Peyer's patch (tissue), 4 donors: ENCODE results near the gene ZNHIT3. TPM values are rescaled to one million over a fixed set of nuclear protein-coding genes. Genes with fewer than 3 reads are reported as not detected.

Source experiments
- DNase-seq, 3 donors: peaks; one replicate each; pipeline ENCODE4 v3.0.0-alpha.2; 2017 to 2019
- H3K27ac ChIP-seq, 4 donors: fragments of 200-600 bp; sonication (generic); one replicate each; pipeline ENCODE4 v1.5.1; 2016 to 2019
- H3K27me3 ChIP-seq, 2 donors: fragments of 200-600 bp; sonication (generic); one replicate each; pipeline ENCODE4 v1.5.1; 2019
- H3K36me3 ChIP-seq, 3 donors: fragments of 200-600 bp; sonication (generic); one replicate each; pipeline ENCODE4 v1.5.1; 2016 to 2019
- H3K4me1 ChIP-seq, 4 donors: fragments of 200-600 bp; sonication (generic); one replicate each; pipeline ENCODE4 v1.5.1; 2016 to 2019
- H3K4me3 ChIP-seq, 4 donors: fragments of 200-600 bp; sonication (generic); 1 replicate in 3 of 4; 2 replicates in 1 of 4; pipeline ENCODE4 v1.5.1; 2016 to 2019; ENCODE audit warnings: mild to moderate bottlenecking in 1 of 4
- H3K9me3 ChIP-seq, 4 donors: fragments of 200-600 bp; sonication (generic); one replicate each; pipeline ENCODE4 v1.5.1; 2016 to 2019; ENCODE audit warnings: mild to moderate bottlenecking in 1 of 4
- POLR2A ChIP-seq, 2 donors: fragments of 450-650 bp; IDR thresholded peaks; one replicate each; pipeline ENCODE4 v1.5.1; 2017; ENCODE audit warnings: antibody characterized with exemption in 2 of 2, mild to moderate bottlenecking in 2 of 2, moderate library complexity in 2 of 2
- small RNA-seq, 2 donors: library from RNA; depleted of rRNA; stranded (forward); fragments of <200 nt; gene quantifications; one replicate each; pipeline ENCODE3, GENCODE V24; 2016
- total RNA-seq, 4 donors: library from RNA; depleted of rRNA; stranded (reverse); fragments of >200 nt; gene quantifications; one replicate each; pipeline ENCODE4 v1.1.0, GENCODE V29; 2016
- TF ChIP-seq, protein P1 (sequence below), 6 experiments: fragments of 450-650 bp in 4 of 6; fragments of 200-600 bp in 2 of 6; sonication (generic) in 1 of 6; IDR thresholded peaks; one replicate each; pipeline ENCODE4 v1.5.1; 2017 to 2019; ENCODE audit warnings: antibody characterized with exemption in 6 of 6, mild to moderate bottlenecking in 3 of 6, moderate library complexity in 1 of 6

Gene ZNHIT3
- total RNA-seq, 4 donors from 2014 or later = 13.8 to 29.7 (median 17.9) TPM

DNA sequence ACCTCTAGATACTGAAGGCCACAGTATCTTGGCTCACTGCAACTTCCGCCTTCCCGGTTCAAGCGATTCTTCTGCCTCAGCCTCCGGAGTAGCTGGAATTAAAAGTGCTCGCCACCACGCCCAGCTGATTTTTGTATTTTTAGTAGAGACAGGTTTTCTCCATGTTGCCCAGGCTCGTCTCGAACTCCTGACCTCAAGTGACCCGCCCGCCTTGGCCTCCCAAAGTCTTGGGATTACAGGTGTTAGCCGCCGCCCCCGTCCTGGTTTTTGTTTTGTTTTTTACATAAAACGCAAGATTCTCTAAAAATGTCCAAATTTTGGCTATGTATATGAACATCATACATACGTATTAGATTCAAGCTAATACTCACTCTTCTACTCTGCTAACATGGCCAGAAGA, 56.3 kb downstream of the ZNHIT3 start:
- H3K4me3 ChIP-seq = no peak overlapping the region
- TF ChIP-seq POLR2A (IDR thresholded peaks at IDR 0.05) = no peak
- TF ChIP-seq, protein P1, sequence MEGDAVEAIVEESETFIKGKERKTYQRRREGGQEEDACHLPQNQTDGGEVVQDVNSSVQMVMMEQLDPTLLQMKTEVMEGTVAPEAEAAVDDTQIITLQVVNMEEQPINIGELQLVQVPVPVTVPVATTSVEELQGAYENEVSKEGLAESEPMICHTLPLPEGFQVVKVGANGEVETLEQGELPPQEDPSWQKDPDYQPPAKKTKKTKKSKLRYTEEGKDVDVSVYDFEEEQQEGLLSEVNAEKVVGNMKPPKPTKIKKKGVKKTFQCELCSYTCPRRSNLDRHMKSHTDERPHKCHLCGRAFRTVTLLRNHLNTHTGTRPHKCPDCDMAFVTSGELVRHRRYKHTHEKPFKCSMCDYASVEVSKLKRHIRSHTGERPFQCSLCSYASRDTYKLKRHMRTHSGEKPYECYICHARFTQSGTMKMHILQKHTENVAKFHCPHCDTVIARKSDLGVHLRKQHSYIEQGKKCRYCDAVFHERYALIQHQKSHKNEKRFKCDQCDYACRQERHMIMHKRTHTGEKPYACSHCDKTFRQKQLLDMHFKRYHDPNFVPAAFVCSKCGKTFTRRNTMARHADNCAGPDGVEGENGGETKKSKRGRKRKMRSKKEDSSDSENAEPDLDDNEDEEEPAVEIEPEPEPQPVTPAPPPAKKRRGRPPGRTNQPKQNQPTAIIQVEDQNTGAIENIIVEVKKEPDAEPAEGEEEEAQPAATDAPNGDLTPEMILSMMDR (IDR thresholded peaks at IDR 0.05) = no peak
- no peaks in the 10 kb centered on the region for H3K27me3 ChIP-seq
- no peaks in the 10 kb centered on the region for H3K9me3 ChIP-seq
- H3K4me1 ChIP-seq = peaks cover 3 to 27% (median 10%) of the 10 kb centered on the region in 4 donors
- H3K27ac ChIP-seq = no peak overlapping the region
- DNase-seq = no peak
- H3K36me3 ChIP-seq = peaks cover 0 to 11% (median 0%) of the 10 kb centered on the region in 3 donors

DNA sequence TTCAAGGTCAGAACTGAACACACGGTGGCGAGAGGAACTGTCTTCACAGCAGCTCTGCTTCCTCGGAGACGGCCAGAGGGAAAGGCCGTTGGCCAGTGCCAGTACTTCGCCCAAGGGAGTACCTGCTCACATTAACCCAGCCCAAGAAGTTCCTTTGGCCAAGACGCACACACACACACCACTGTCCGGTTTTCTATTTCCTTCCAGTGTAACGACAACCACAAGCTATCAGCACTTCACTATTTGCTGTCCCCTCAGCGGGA, 57.5 kb downstream of the ZNHIT3 start:
- peaks cover 0 to 6% (median 0%) of the 10 kb centered on the region in 3 donors for H3K36me3 ChIP-seq
- peaks cover 3 to 38% (median 13%) of the 10 kb centered on the region in 4 donors for H3K4me1 ChIP-seq
- TF ChIP-seq, protein P1 (IDR thresholded peaks at IDR 0.05) = peak in 3 of 6 experiments; percentile 7 to 45 (median 26)
- TF ChIP-seq POLR2A (IDR thresholded peaks at IDR 0.05) = peak; percentile 40 to 59
- peak overlapping the region; percentile 89 to 97 (median 91) for H3K4me3 ChIP-seq
- H3K27ac ChIP-seq = peak overlapping the region; percentile 99 to 100 (median 100)
- no peaks in the 10 kb centered on the region for H3K9me3 ChIP-seq
- no peaks in the 10 kb centered on the region for H3K27me3 ChIP-seq
- DNase-seq = peak; percentile 40 to 78 (median 71)

DNA sequence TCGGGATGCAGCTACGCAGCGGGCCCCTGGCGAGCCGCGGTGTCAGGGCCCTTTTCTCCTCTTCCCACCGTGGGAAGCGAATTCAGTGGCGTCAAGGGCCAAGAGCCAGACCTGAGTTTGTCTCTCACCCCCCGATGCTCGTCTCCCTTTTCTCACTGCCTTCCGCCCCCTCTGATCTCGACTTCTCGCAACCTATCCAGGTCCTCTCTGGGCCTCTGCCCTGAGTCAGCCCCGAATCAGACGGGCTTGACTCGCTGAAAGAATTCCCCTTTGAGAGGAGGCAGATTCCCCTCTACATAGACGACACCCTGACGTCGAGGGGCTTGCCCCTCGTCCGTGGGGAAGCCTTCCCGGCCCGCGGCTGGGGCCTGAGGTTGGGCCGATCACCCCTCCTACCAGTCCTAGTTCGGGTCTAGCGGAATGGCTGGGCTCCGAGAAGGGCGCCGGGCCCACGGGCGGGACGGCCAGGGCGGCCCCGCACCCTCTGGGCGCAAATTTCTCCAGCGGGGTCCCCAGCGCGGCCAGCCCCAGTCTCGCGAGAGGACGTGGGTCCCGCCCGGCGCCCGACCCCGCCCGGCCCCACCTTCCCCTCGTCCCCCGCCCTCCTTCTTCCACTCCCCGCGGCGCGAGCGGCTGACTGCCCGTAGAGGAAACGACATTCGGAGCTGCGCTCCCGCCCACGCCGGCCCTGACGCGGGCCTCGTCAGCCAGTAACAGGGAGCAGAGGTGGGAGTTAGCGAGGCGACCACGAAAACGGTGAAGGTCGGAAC, 58.0 kb downstream of the ZNHIT3 start, which contains the start of gene GGNBP2:
Gene GGNBP2 (plus strand): TSS at position 613 of the 770 bp plus-strand sequence. CDS start 806 bp downstream, outside the sequence.
- Histone ChIP-seq H3K4me3 (peak within 1 kb of the TSS; percentile 89 to 97 (median 91)), H3K4me1 (peaks cover 3 to 41% (median 15%) of the 10 kb centered on the region in 4 donors)

DNA sequence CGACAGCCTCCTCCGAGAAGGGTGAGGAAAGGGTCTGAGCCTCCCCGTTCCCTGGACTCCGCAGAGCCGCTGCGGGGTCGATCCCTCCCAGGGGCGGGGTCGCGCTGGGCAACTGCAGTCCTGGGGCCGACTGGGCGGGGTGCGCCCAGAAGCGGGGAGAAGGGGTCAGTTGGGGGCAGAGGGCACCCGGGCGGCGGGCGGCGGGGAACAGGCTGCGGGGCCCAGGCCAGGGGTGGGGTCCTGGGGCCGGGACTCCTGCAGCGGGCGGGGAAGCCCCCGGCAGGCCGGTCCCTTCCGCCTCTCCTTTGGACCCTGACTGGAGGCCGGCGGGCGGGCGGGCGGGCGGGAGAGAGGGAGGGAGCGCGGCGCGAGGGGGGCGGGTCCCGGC, 58.6 kb downstream of the ZNHIT3 start:
- Histone ChIP-seq H3K4me1 (peaks cover 3 to 47% (median 18%) of the 10 kb centered on the region in 4 donors), H3K27me3 (no peaks in the 10 kb centered on the region), H3K4me3 (peak overlapping the region; percentile 89 to 97 (median 91)), H3K36me3 (no peaks in the 10 kb centered on the region), H3K9me3 (no peaks in the 10 kb centered on the region), H3K27ac (peak overlapping the region; percentile 99 to 100 (median 100))
- TF ChIP-seq POLR2A (IDR thresholded peaks at IDR 0.05) = no peak
- TF ChIP-seq, protein P1 (IDR thresholded peaks at IDR 0.05) = no peak
- no peak for DNase-seq

More for the DNA sequence above, 58.0 kb downstream of the ZNHIT3 start, which contains the start of gene GGNBP2:
- peak; percentile 92 to 96 (median 95) for DNase-seq
- H3K27ac ChIP-seq = peak within 1 kb of the TSS; percentile 99 to 100 (median 100)
- peaks cover 0 to 1% (median 0%) of the 10 kb centered on the region in 3 donors for H3K36me3 ChIP-seq
- TF ChIP-seq POLR2A (IDR thresholded peaks at IDR 0.05) = peak; percentile 95 to 96
- TF ChIP-seq, protein P1 (IDR thresholded peaks at IDR 0.05) = no peak
- H3K27me3 ChIP-seq = no peaks in the 10 kb centered on the region
- H3K9me3 ChIP-seq = no peaks in the 10 kb centered on the region

Small RNA genes within 50 kb of the gene (small RNA-seq; reads per million reads assigned to genes)
- gene RNA5SP439 = 0 reads per million in 2 donors

Other genes with a start within 250 kb of the ZNHIT3 start
- under 1 TPM in 2 of 4 donors, not detected in 2; 0.70 to 0.80 TPM for gene TBC1D3I, start 222.1 kb upstream of the ZNHIT3 start, total RNA-seq
- 1 to 10 TPM in 1 of 4 donors, not detected in 3; 8.4 TPM for gene TBC1D3G, start 162.8 kb upstream of the ZNHIT3 start, total RNA-seq
- gene TBC1D3H, start 98.2 kb upstream of the ZNHIT3 start, total RNA-seq = not detected
- 100 to 1,000 TPM; 150 to 286 (median 213) TPM for gene MYO19, start 48.2 kb downstream of the ZNHIT3 start, total RNA-seq
- 1 to 10 TPM in 3 of 4 donors, not detected in 1; 2.5 to 4.4 (median 4.3) TPM for gene PIGW, start 48.3 kb downstream of the ZNHIT3 start, total RNA-seq
- 100 to 1,000 TPM in 1 of 4 donors, 10 to 100 TPM in 3; 90.5 to 124 (median 96.8) TPM for gene GGNBP2, start 58.2 kb downstream of the ZNHIT3 start, total RNA-seq
- 100 to 1,000 TPM in 3 of 4 donors, 10 to 100 TPM in 1; 63.5 to 436 (median 424) TPM for gene DHRS11, start 105.2 kb downstream of the ZNHIT3 start, total RNA-seq
- gene MRM1, start 114.9 kb downstream of the ZNHIT3 start, total RNA-seq = 10 to 100 TPM in 3 of 4 donors, 1 to 10 TPM in 1; 6.6 to 18.8 (median 13.9) TPM